Adrenal gland (tissue), 5 donors: ENCODE measurements around the gene MBP.

ENCODE experiments used
- CTCF ChIP-seq, 6 experiments: fragments of 450-650 bp in 4 of 6; fragments of 200-600 bp in 2 of 6; sonication (generic) in 1 of 6; IDR thresholded peaks; 1 replicate in 5 of 6; 2 replicates in 1 of 6; pipeline versions ENCODE4 v1.5.1 to v1.8.0; 2016 to 2021; ENCODE audit warnings: antibody characterized with exemption in 6 of 6, mild to moderate bottlenecking in 2 of 6, moderate library complexity in 1 of 6
- POLR2A ChIP-seq, 2 donors: fragments of 450-650 bp; IDR thresholded peaks; one replicate each; pipeline ENCODE4 v1.6.1; 2017; ENCODE audit warnings: antibody characterized with exemption in 2 of 2, mild to moderate bottlenecking in 2 of 2, moderate library complexity in 1 of 2
- donor health status: DM: no; HTN: no; CAD: no.

GRCh38 chr18:77030201-77030600, 102.4 kb downstream of the MBP start:
- TF ChIP-seq CTCF (IDR thresholded peaks at IDR 0.05) (no peak), POLR2A (IDR thresholded peaks at IDR 0.05) (no peak)
